ENCODE data around the gene PAQR9.

DNA sequence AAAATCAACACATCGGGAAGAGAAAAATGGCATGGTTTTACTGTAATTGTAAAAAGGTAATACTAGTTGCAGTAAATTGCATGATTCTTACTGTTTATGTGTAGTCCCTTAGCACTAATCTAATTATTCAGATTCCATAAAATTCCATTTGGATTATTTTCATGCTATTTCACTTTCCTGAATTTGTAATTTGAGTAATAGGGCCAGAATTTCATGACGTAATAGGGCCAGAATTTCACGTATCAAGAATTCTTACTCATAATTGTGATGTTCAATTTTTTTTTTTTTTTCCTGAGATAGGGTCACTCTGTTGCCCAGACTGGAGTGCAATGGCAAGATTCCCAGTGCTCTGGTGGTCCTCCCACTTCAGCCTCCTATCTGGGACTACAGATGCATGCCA, 35.0 kb upstream of the PAQR9 start:
- TF ChIP-seq, protein P1, sequence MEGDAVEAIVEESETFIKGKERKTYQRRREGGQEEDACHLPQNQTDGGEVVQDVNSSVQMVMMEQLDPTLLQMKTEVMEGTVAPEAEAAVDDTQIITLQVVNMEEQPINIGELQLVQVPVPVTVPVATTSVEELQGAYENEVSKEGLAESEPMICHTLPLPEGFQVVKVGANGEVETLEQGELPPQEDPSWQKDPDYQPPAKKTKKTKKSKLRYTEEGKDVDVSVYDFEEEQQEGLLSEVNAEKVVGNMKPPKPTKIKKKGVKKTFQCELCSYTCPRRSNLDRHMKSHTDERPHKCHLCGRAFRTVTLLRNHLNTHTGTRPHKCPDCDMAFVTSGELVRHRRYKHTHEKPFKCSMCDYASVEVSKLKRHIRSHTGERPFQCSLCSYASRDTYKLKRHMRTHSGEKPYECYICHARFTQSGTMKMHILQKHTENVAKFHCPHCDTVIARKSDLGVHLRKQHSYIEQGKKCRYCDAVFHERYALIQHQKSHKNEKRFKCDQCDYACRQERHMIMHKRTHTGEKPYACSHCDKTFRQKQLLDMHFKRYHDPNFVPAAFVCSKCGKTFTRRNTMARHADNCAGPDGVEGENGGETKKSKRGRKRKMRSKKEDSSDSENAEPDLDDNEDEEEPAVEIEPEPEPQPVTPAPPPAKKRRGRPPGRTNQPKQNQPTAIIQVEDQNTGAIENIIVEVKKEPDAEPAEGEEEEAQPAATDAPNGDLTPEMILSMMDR (conservative IDR thresholded peaks at IDR 0.05) = no peak
- no peak for TF ChIP-seq EZH2 (IDR thresholded peaks at IDR 0.05; ENCODE audit: low read depth)
